Measurements from ENCODE around the gene MCEE. TPM values are rescaled to one million over a fixed set of nuclear protein-coding genes. Genes with fewer than 3 reads are reported as not detected.

Gene MCEE
- total and polyA plus RNA-seq, 2 donors (not counting 3 experiments of a cell fraction or from before 2014, with no cell fraction given) = 4.0 to 9.9 TPM

GRCh38 chr2:71122387-71123298, 7.4 kb downstream of the MCEE start:
- Histone ChIP-seq H3K4me3 (replicated peaks in 1 of 3; ENCODE audit: insufficient read depth in 1 of 3, low read depth in 1 of 3, low read length in 3 of 3) (no peak overlapping the region), H2AFZ (ENCODE audit: low read depth, low read length) (no peak overlapping the region), H3K4me1 (ENCODE audit: control insufficient read depth, extremely low read depth, insufficient read depth, low read length) (no peaks in the 10 kb centered on the region), H4K20me1 (replicated peaks; ENCODE audit: control insufficient read depth, extremely low read depth, insufficient read depth, low read length) (no peaks in the 10 kb centered on the region), H3K9ac (replicated peaks; ENCODE audit: extremely low read depth, insufficient read depth, low read length) (no peak overlapping the region), H3K27ac (ENCODE audit: insufficient read depth, low read depth, low read length) (no peak overlapping the region), H3K4me2 (ENCODE audit: insufficient read depth, low read length) (no peak overlapping the region), H3K36me3 (ENCODE audit: control insufficient read depth in 2 of 2, extremely low read depth in 1 of 2, insufficient read depth in 2 of 2, low read length in 2 of 2) (peaks cover 2 to 5% of the 10 kb centered on the region in 2 experiments), H3K27me3 (ENCODE audit: control insufficient read depth in 2 of 2, insufficient read depth in 2 of 2, low read length in 2 of 2) (no peaks in the 10 kb centered on the region), H3K9me3 (replicated peaks; ENCODE audit: control insufficient read depth, insufficient read depth, low read length) (no peaks in the 10 kb centered on the region), H3K79me2 (ENCODE audit: control insufficient read depth, insufficient read depth, low read length) (no peaks in the 10 kb centered on the region), H3K9me1 (replicated peaks; ENCODE audit: control insufficient read depth, extremely low read depth, insufficient read depth, low read length) (no peaks in the 10 kb centered on the region)
- CTCF ChIA-PET = interaction anchor here (1.0 to 2.4 kb wide), 2 partner anchors 22 to 35 kb away, joined by 3 to 9 read pairs; no protein-coding TSS in a partner anchor
- DNase-seq (ENCODE audit: low read depth, low spot score) (no peak), FAIRE-seq (no peak)
- intact Hi-C loops (cut with micrococcal nuclease) (no loop called here), dilution Hi-C loops (cut with MboI; ENCODE audit: extremely low pct_ligation_motif_present, low sequenced_read_pairs) (no loop called here)
- TF ChIP-seq CTCF (IDR thresholded peaks at IDR 0.05; ENCODE audit: extremely low read depth in 1 of 2, insufficient read depth in 1 of 2, low read depth in 1 of 2, low read length in 2 of 2) (no peak), FOS (IDR thresholded peaks at IDR 0.05; ENCODE audit: borderline replicate concordance, insufficient read depth, low read length) (peak; percentile 23), GATA2 (IDR thresholded peaks at IDR 0.05; ENCODE audit: insufficient read depth, insufficient read length, low read depth, low read length) (no peak), EZH2 (IDR thresholded peaks at IDR 0.05; ENCODE audit: borderline replicate concordance, low read depth, low read length, severe bottlenecking) (no peak), MYC (IDR thresholded peaks at IDR 0.05; ENCODE audit: low read depth, low read length) (no peak), POLR2AphosphoS5 (IDR thresholded peaks at IDR 0.05; ENCODE audit: insufficient read depth, low read depth, low read length) (no peak), JUN (IDR thresholded peaks at IDR 0.05; ENCODE audit: borderline replicate concordance, insufficient read depth, insufficient read length, low read depth) (no peak), POLR2A (IDR thresholded peaks at IDR 0.05; ENCODE audit: low read depth, low read length) (no peak)
- POLR2A ChIA-PET = no interaction called here
- BruUV-seq (replicated peaks) = no TSS peak
